Common myeloid progenitor, CD34-positive (primary cell): Measurements from ENCODE around the gene RELL1.

ENCODE experiments used
- CTCF ChIA-PET: fragments of 350-600 bp; sonication (Branson Sonifier 250); formaldehyde crosslinking; loops from one replicate; lab custom pipeline; 2021; ENCODE audit warnings: antibody characterized with exemption; lab: Charles Lee
- POLR2A ChIA-PET: fragments of 350-600 bp; sonication (Branson Sonifier 250); formaldehyde crosslinking; loops from one replicate; lab custom pipeline; 2021; ENCODE audit warnings: antibody characterized with exemption; lab: Charles Lee
- DNase-seq, 3 donors: peaks; one replicate each; pipeline versions ENCODE4 v3.0.0 to v3.0.0-alpha.2; 2013
- H3K27ac ChIP-seq, 2 experiments: 1 replicate in 1 of 2; 2 replicates in 1 of 2; pipeline ENCODE4 v1.7.0; 2013; ENCODE audit warnings: inconsistent platforms in 2 of 2, low read length in 2 of 2, mild to moderate bottlenecking in 2 of 2, low read depth in 1 of 2, moderate library complexity in 1 of 2; ENCODE audit not compliant: severe bottlenecking in 2 of 2, insufficient read depth in 1 of 2, poor library complexity in 1 of 2
- H3K27me3 ChIP-seq, 5 experiments: replicated peaks in 2 of 5; 1 replicate in 3 of 5; 2 replicates in 2 of 5; pipeline versions ENCODE4 v1.6.1 to v1.7.0; 2013; ENCODE audit warnings: low read length in 4 of 5, mild to moderate bottlenecking in 2 of 5, moderate library complexity in 2 of 5, inconsistent platforms in 1 of 5; ENCODE audit not compliant: insufficient read depth in 5 of 5, control insufficient read depth in 4 of 5
- H3K36me3 ChIP-seq, 4 experiments: 1 replicate in 2 of 4; 2 replicates in 2 of 4; pipeline versions ENCODE4 v1.6.1 to v1.7.0; 2013; ENCODE audit warnings: low read length in 3 of 4, control low read depth in 1 of 4, mild to moderate bottlenecking in 1 of 4; ENCODE audit not compliant: control insufficient read depth in 4 of 4, insufficient read depth in 4 of 4
- H3K4me1 ChIP-seq, 4 experiments: 1 replicate in 3 of 4; 2 replicates in 1 of 4; pipeline versions ENCODE4 v1.6.1 to v1.7.1; 2013; ENCODE audit warnings: low read length in 3 of 4, mild to moderate bottlenecking in 3 of 4, control low read depth in 1 of 4, inconsistent platforms in 1 of 4, moderate library complexity in 1 of 4; ENCODE audit not compliant: control insufficient read depth in 4 of 4, insufficient read depth in 4 of 4; ENCODE audit errors: control extremely low read depth in 1 of 4
- H3K4me3 ChIP-seq, 7 experiments: 1 replicate in 4 of 7; 2 replicates in 3 of 7; pipeline versions ENCODE4 v1.5.1 to v1.7.0; 2013; ENCODE audit warnings: mild to moderate bottlenecking in 7 of 7, low read length in 6 of 7, moderate library complexity in 6 of 7, inconsistent platforms in 2 of 7, low read depth in 2 of 7, control low read depth in 1 of 7; ENCODE audit not compliant: insufficient read depth in 4 of 7, control insufficient read depth in 1 of 7; ENCODE audit errors: extremely low read depth in 1 of 7
- H3K9me3 ChIP-seq, 5 experiments: 1 replicate in 4 of 5; 2 replicates in 1 of 5; pipeline versions ENCODE4 v1.6.1 to v1.7.1; 2013; ENCODE audit warnings: low read length in 4 of 5, mild to moderate bottlenecking in 2 of 5, inconsistent platforms in 1 of 5, low read depth in 1 of 5, moderate library complexity in 1 of 5; ENCODE audit not compliant: control insufficient read depth in 4 of 5, insufficient read depth in 2 of 5; ENCODE audit errors: control extremely low read depth in 1 of 5
- WGBS: methylation state at CpG from one replicate; pipeline ENCODE4 v1.1.5; 2013; ENCODE audit not compliant: insufficient coverage; 5-methylcytosine and 5-hydroxymethylcytosine counted together

Gene RELL1

DNA sequence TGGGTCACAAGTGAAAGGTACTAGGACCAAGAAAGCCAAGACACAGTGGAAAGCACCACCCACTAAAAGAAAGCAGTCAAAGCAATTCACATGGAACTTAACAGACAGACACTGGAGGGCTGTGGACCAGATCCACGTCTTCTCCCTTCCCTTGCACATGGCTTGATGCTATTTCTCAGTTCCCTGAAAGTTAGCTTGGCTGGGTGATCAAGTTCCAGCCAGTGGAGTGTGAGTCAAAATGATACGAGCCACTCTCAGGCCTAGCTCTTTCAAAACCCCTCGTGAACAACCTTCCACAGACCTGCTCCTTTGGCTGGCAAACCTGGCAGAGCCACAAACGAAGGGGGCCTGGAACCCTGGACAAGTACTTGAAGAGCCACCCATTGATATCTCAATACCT is 52.0 kb downstream of the RELL1 start:
- H3K36me3 ChIP-seq, result peaks cover 25 to 74% (median 57%) of the 10 kb centered on the region in 4 experiments
- CTCF ChIA-PET, result no interaction called here
- no peaks in the 10 kb centered on the region for H3K9me3 ChIP-seq
- no peak overlapping the region for H3K4me3 ChIP-seq
- no peak for DNase-seq
- H3K27ac ChIP-seq, result no peak overlapping the region
- H3K27me3 ChIP-seq, result no peaks in the 10 kb centered on the region
- 100% methylated on average over 3 of the region's 4 CpGs for WGBS
- POLR2A ChIA-PET, result no interaction called here
- H3K4me1 ChIP-seq, result no peaks in the 10 kb centered on the region

DNA sequence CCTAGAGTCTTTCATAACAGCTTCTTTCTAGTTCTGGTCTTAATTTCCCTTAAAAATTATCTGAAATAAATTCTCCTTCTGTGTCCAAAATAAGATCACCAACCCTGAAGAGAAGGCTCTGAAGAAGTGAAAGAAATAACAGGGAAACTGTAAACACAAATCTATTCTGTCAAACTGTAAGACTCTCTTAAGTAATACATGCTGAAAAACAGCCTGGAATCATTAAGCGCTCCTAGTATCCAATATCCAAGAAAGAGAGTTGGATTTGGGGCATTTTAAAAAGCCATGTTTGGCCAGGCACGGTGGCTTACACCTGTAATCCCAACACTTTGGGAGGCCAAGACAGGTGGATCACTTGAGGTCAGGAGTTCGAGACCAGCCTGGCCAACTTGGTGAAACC is 53.3 kb downstream of the RELL1 start:
- Histone ChIP-seq H3K27ac (no peak overlapping the region), H3K9me3 (no peaks in the 10 kb centered on the region), H3K36me3 (peaks cover 29 to 81% (median 59%) of the 10 kb centered on the region in 4 experiments), H3K4me3 (no peak overlapping the region), H3K4me1 (no peaks in the 10 kb centered on the region), H3K27me3 (no peaks in the 10 kb centered on the region)
- ChIA-PET POLR2A (no interaction called here), CTCF (no interaction called here)
- no peak for DNase-seq
- WGBS, result no CpG with 5 or more reads among the region's 3 CpGs

DNA sequence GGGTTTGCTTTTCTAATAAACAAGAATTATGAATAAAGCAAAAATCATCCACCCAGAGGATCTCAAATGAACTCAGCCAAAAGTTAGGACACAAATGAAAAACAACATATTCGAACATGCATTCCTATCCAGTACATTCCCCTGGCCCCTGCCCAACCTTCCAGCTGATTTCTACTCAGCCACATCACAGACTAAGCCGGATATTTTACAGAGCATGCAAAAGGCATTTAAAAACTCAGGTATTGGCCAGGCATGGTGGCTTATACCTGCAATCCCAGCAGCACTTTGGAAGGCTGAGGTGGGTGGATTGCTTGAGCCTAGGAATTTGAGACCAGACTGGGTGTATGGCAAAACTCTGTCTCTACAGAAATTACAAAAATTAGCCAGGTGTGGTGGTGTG is 54.6 kb downstream of the RELL1 start:
- DNase-seq, result no peak
- no peaks in the 10 kb centered on the region for H3K9me3 ChIP-seq
- no peaks in the 10 kb centered on the region for H3K27me3 ChIP-seq
- H3K27ac ChIP-seq, result no peak overlapping the region
- H3K36me3 ChIP-seq, result peaks cover 27 to 74% (median 53%) of the 10 kb centered on the region in 4 experiments
- no peak overlapping the region for H3K4me3 ChIP-seq
- 85% methylated on average over 2 of the region's 2 CpGs for WGBS
- POLR2A ChIA-PET, result no interaction called here
- CTCF ChIA-PET, result interaction anchor here (1.8 kb wide), 1 partner anchor 10 kb away, joined by 4 read pairs; no protein-coding TSS in a partner anchor
- no peaks in the 10 kb centered on the region for H3K4me1 ChIP-seq

DNA sequence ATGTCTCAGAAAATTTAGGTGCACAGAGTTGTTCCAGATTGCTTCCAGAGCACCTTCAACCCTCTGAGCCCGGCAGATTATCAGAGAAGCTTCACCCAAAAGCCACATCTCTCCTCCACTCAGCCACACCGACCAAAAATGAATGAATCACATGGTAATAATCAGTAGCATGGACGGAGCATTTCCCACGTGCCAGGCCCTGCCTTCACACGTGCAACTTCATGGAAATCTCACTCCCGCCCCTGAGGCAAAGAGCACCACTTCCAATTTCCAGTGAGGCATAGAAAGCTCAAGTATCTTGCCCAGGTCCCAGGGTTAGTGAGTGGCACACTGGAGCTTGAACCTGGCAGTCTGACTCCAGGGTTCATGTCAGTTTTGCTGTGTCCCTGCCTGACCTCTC is 56.5 kb downstream of the RELL1 start:
- peaks cover 25 to 64% (median 47%) of the 10 kb centered on the region in 4 experiments for H3K36me3 ChIP-seq
- H3K4me1 ChIP-seq, result no peaks in the 10 kb centered on the region
- no peaks in the 10 kb centered on the region for H3K9me3 ChIP-seq
- H3K27ac ChIP-seq, result no peak overlapping the region
- ChIA-PET POLR2A (no interaction called here), CTCF (interaction anchor here (1.8 to 3.6 kb wide), 2 partner anchors 12 to 28 kb away, joined by 4 to 12 read pairs; no protein-coding TSS in a partner anchor)
- 89% methylated on average over 5 of the region's 6 CpGs for WGBS
- no peak for DNase-seq
- no peaks in the 10 kb centered on the region for H3K27me3 ChIP-seq
- no peak overlapping the region for H3K4me3 ChIP-seq

DNA sequence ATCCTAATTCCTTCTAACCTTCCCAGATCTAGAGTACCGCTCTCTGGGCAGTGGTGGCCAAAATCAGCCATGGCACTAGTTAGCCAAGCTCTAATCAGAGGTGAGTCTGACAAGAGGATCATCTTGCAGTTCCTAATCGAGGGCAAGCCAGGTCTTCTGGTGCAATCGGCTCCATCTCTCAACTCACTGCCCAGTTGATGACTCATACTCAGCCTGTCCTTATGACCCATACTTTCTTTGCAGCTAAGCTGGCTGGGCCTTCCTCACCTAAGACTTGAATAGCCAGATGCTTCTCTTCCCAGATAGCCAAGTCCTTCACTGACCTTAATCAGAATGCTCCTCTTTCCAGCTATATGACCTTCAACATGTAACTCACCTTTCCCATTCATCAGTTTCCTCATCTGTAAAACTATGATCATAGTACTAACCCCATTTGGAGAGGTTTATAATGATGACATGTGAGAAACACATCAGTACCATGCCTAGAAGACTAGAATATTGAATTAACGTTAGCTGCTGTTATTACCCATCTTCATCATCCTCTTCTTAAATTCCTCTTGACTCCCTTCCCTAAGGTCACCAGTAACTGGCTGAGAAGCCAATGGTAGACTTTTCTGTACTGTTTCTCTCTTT is 57.1 kb downstream of the RELL1 start:
- peaks cover 25 to 59% (median 42%) of the 10 kb centered on the region in 4 experiments for H3K36me3 ChIP-seq
- ChIA-PET POLR2A (no interaction called here), CTCF (interaction anchor here (3.6 kb wide), 1 partner anchor 27 kb away, joined by 12 read pairs; no protein-coding TSS in a partner anchor)
- 95% methylated on average over 3 of the region's 4 CpGs for WGBS
- H3K9me3 ChIP-seq, result no peaks in the 10 kb centered on the region
- no peak overlapping the region for H3K4me3 ChIP-seq
- H3K27ac ChIP-seq, result no peak overlapping the region
- no peaks in the 10 kb centered on the region for H3K4me1 ChIP-seq
- H3K27me3 ChIP-seq, result no peaks in the 10 kb centered on the region
- DNase-seq, result no peak

DNA sequence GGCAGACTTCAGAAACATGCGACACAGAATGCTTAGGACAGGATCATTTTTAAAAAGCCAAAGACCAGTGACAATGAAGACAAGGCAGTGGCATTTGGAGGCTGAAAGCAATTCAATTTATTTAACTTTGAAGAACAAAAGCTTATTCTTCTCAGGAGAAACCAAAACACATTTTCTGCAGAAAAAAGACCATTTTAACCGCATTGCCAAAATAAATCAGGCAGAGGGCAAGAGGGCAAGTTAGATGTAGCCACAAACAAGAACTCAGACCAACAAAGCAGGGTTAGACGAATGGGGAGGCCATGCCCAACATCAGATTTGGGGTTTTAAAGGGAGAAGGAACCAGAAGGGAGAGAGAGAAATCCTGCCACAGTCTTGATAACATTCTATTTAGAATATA is 58.9 kb downstream of the RELL1 start:
- DNase-seq, result no peak
- Histone ChIP-seq H3K4me1 (no peaks in the 10 kb centered on the region), H3K4me3 (no peak overlapping the region), H3K36me3 (peaks cover 23 to 54% (median 36%) of the 10 kb centered on the region in 4 experiments), H3K9me3 (no peaks in the 10 kb centered on the region), H3K27me3 (no peaks in the 10 kb centered on the region), H3K27ac (no peak overlapping the region)
- CTCF ChIA-PET, result interaction anchor here (3.6 kb wide), 1 partner anchor 25 kb away, joined by 12 read pairs; no protein-coding TSS in a partner anchor
- POLR2A ChIA-PET, result no interaction called here
- WGBS, result 100% methylated on average over 2 of the region's 3 CpGs

DNA sequence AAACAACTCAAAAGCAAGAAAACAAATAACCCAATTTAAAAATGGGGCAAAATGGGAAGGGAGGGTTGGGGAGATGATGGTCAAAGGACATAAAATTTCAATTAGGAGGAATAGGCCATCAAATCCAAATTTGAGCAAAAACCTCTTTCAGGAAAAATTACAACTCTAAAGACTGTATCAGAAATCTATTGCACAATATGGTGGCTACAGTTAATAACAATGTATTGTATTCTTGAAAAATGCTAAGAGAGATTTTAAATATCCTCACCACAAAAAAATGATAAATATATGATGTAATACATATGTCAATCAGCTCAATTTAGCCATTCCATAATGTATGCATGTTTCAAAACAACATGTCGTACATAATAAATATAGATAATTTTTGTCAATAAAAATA is 60.7 kb downstream of the RELL1 start:
- Histone ChIP-seq H3K27ac (no peak overlapping the region), H3K4me3 (no peak overlapping the region), H3K4me1 (no peaks in the 10 kb centered on the region), H3K9me3 (no peaks in the 10 kb centered on the region), H3K36me3 (peaks cover 16 to 43% (median 26%) of the 10 kb centered on the region in 4 experiments), H3K27me3 (no peaks in the 10 kb centered on the region)
- no CpG with 5 or more reads among the region's 1 CpG for WGBS
- DNase-seq, result no peak
- CTCF ChIA-PET, result interaction anchor here (1.6 kb wide), 1 partner anchor 27 kb away, joined by 4 read pairs; no protein-coding TSS in a partner anchor
- POLR2A ChIA-PET, result no interaction called here
